ENCODE measurements around the gene SELENON.

DNA sequence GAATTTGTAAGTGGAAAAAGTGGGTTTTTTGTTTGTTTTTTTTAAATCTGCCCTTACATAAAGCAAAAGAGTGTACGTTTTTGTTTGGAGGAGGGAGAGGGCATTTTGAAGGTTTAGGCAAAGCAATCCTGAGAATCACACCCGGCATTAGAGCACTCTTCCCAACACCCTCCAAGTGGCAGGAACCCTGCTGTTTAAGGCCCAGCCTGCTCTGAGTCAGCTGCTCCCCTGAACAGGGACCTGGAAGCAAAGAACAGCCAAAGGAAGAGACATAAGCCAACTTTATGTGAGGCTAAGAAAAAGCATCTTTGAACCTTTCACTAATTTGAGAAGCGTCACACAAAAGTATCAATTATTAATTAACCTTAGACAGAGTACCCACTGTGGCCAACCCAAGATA lies 36.7 kb downstream of the SELENON start:
- TF ChIP-seq CTCF (IDR thresholded peaks at IDR 0.05; ENCODE audit: low read length) = no peak
- no peak for TF ChIP-seq EZH2 (IDR thresholded peaks at IDR 0.05; ENCODE audit: borderline replicate concordance, low read length)

All from OCI-LY1 (cell line).